ENCODE data around the gene SVIL.

GRCh38 chr10:29634764-29635625 lies at the start of gene SVIL:
- TF ChIP-seq POLR2AphosphoS5 (IDR thresholded peaks at IDR 0.05; ENCODE audit: borderline replicate concordance, low read depth, low read length) (no peak), EZH2 (IDR thresholded peaks at IDR 0.05) (no peak)
